Common myeloid progenitor, CD34-positive (primary cell): ENCODE measurements around the gene CR1L.
"Not testable (repeated sequence)": the region's sequence is repeated elsewhere in the genome, so short reads cannot be mapped to it uniquely, and the experiment has no call there.

Experiments
- CTCF ChIA-PET: fragments of 350-600 bp; sonication (Branson Sonifier 250); formaldehyde crosslinking; loops from one replicate; lab custom pipeline; 2021; ENCODE audit warnings: antibody characterized with exemption; lab: Charles Lee
- POLR2A ChIA-PET: fragments of 350-600 bp; sonication (Branson Sonifier 250); formaldehyde crosslinking; loops from one replicate; lab custom pipeline; 2021; ENCODE audit warnings: antibody characterized with exemption; lab: Charles Lee
- DNase-seq, 3 donors: peaks; one replicate each; pipeline versions ENCODE4 v3.0.0 to v3.0.0-alpha.2; 2013
- H3K27ac ChIP-seq, 2 experiments: 1 replicate in 1 of 2; 2 replicates in 1 of 2; pipeline ENCODE4 v1.7.0; 2013; ENCODE audit warnings: inconsistent platforms in 2 of 2, low read length in 2 of 2, mild to moderate bottlenecking in 2 of 2, low read depth in 1 of 2, moderate library complexity in 1 of 2; ENCODE audit not compliant: severe bottlenecking in 2 of 2, insufficient read depth in 1 of 2, poor library complexity in 1 of 2
- H3K27me3 ChIP-seq, 5 experiments: replicated peaks in 2 of 5; 1 replicate in 3 of 5; 2 replicates in 2 of 5; pipeline versions ENCODE4 v1.6.1 to v1.7.0; 2013; ENCODE audit warnings: low read length in 4 of 5, mild to moderate bottlenecking in 2 of 5, moderate library complexity in 2 of 5, inconsistent platforms in 1 of 5; ENCODE audit not compliant: insufficient read depth in 5 of 5, control insufficient read depth in 4 of 5
- H3K36me3 ChIP-seq, 4 experiments: 1 replicate in 2 of 4; 2 replicates in 2 of 4; pipeline versions ENCODE4 v1.6.1 to v1.7.0; 2013; ENCODE audit warnings: low read length in 3 of 4, control low read depth in 1 of 4, mild to moderate bottlenecking in 1 of 4; ENCODE audit not compliant: control insufficient read depth in 4 of 4, insufficient read depth in 4 of 4
- H3K4me1 ChIP-seq, 4 experiments: 1 replicate in 3 of 4; 2 replicates in 1 of 4; pipeline versions ENCODE4 v1.6.1 to v1.7.1; 2013; ENCODE audit warnings: low read length in 3 of 4, mild to moderate bottlenecking in 3 of 4, control low read depth in 1 of 4, inconsistent platforms in 1 of 4, moderate library complexity in 1 of 4; ENCODE audit not compliant: control insufficient read depth in 4 of 4, insufficient read depth in 4 of 4; ENCODE audit errors: control extremely low read depth in 1 of 4
- H3K4me3 ChIP-seq, 7 experiments: 1 replicate in 4 of 7; 2 replicates in 3 of 7; pipeline versions ENCODE4 v1.5.1 to v1.7.0; 2013; ENCODE audit warnings: mild to moderate bottlenecking in 7 of 7, low read length in 6 of 7, moderate library complexity in 6 of 7, inconsistent platforms in 2 of 7, low read depth in 2 of 7, control low read depth in 1 of 7; ENCODE audit not compliant: insufficient read depth in 4 of 7, control insufficient read depth in 1 of 7; ENCODE audit errors: extremely low read depth in 1 of 7
- H3K9me3 ChIP-seq, 5 experiments: 1 replicate in 4 of 5; 2 replicates in 1 of 5; pipeline versions ENCODE4 v1.6.1 to v1.7.1; 2013; ENCODE audit warnings: low read length in 4 of 5, mild to moderate bottlenecking in 2 of 5, inconsistent platforms in 1 of 5, low read depth in 1 of 5, moderate library complexity in 1 of 5; ENCODE audit not compliant: control insufficient read depth in 4 of 5, insufficient read depth in 2 of 5; ENCODE audit errors: control extremely low read depth in 1 of 5
- WGBS: methylation state at CpG from one replicate; pipeline ENCODE4 v1.1.5; 2013; ENCODE audit not compliant: insufficient coverage; 5-methylcytosine and 5-hydroxymethylcytosine counted together

CR1L gene

GRCh38 chr1:207620543-207620893 is 24.4 kb upstream of the CR1L start:
- 100% methylated on average over 1 of the region's 2 CpGs for WGBS
- no peaks in the 10 kb centered on the region for H3K27me3 ChIP-seq
- H3K27ac ChIP-seq = no peak overlapping the region
- no peak overlapping the region for H3K4me3 ChIP-seq
- H3K4me1 ChIP-seq = peaks cover 0 to 16% (median 4%) of the 10 kb centered on the region in 4 experiments
- ChIA-PET POLR2A (interaction anchor here (0.8 kb wide), 1 partner anchor 9 kb away, joined by 3 read pairs; no protein-coding TSS in a partner anchor), CTCF (interaction anchor here (0.9 to 2.1 kb wide), 10 partner anchors 9 to 52 kb away, joined by 3 to 10 read pairs (median 5); no protein-coding TSS in a partner anchor)
- DNase-seq = no peak
- H3K36me3 ChIP-seq = no peaks in the 10 kb centered on the region
- H3K9me3 ChIP-seq = no peaks in the 10 kb centered on the region

GRCh38 chr1:207625504-207626071 is 19.3 kb upstream of the CR1L start:
- H3K27me3 ChIP-seq, H3K9me3 ChIP-seq, POLR2A ChIA-PET, CTCF ChIA-PET, H3K36me3 ChIP-seq, DNase-seq, H3K4me3 ChIP-seq: not testable (repeated sequence)
- no CpG with 5 or more reads among the region's 1 CpG for WGBS
- Histone ChIP-seq H3K4me1 (peaks cover 0 to 30% (median 1%) of the 10 kb centered on the region in 4 experiments), H3K27ac (peak overlapping the region in 1 of 2 experiments; percentile 65)

GRCh38 chr1:207626972-207627337 is 18.0 kb upstream of the CR1L start:
- POLR2A ChIA-PET = interaction anchor here (0.6 kb wide), 1 partner anchor 306 kb away, joined by 3 read pairs; the partner anchor contains the start of gene CD55
- peak overlapping the region in 1 of 2 experiments; percentile 18 for H3K27ac ChIP-seq
- no CpG with 5 or more reads among the region's 1 CpG for WGBS

GRCh38 chr1:207627496-207627895 is 17.4 kb upstream of the CR1L start:
- Histone ChIP-seq H3K4me1 (peaks cover 0 to 32% (median 3%) of the 10 kb centered on the region in 4 experiments), H3K27me3 (no peaks in the 10 kb centered on the region), H3K36me3 (no peaks in the 10 kb centered on the region), H3K4me3 (no peak overlapping the region), H3K27ac (peak overlapping the region in 1 of 2 experiments; percentile 18), H3K9me3 (peaks cover 0 to 3% (median 0%) of the 10 kb centered on the region in 5 experiments)
- ChIA-PET POLR2A (no interaction called here), CTCF (no interaction called here)
- DNase-seq = no peak
- 100% methylated on average over 1 of the region's 2 CpGs for WGBS

More at GRCh38 chr1:207626972-207627337, 18.0 kb upstream of the CR1L start:
- Histone ChIP-seq H3K4me1 (peaks cover 0 to 32% (median 3%) of the 10 kb centered on the region in 4 experiments), H3K36me3 (no peaks in the 10 kb centered on the region), H3K9me3 (peaks cover 0 to 3% (median 0%) of the 10 kb centered on the region in 5 experiments), H3K4me3 (no peak overlapping the region), H3K27me3 (no peaks in the 10 kb centered on the region)
- CTCF ChIA-PET = interaction anchor here (1.1 kb wide), 1 partner anchor 49 kb away, joined by 3 read pairs; no protein-coding TSS in a partner anchor
- no peak for DNase-seq

GRCh38 chr1:207628776-207629175 is 16.2 kb upstream of the CR1L start:
- ChIA-PET CTCF (interaction anchor here (0.5 to 1.6 kb wide), 3 partner anchors 12 to 168 kb away, joined by 3 to 7 read pairs (median 3); no protein-coding TSS in a partner anchor), POLR2A (interaction anchor here (1.0 kb wide), 1 partner anchor 8 kb away, joined by 3 read pairs; no protein-coding TSS in a partner anchor)
- Histone ChIP-seq H3K4me1 (peaks cover 0 to 32% (median 3%) of the 10 kb centered on the region in 4 experiments), H3K36me3 (no peaks in the 10 kb centered on the region), H3K9me3 (peaks cover 0 to 3% (median 0%) of the 10 kb centered on the region in 5 experiments), H3K4me3 (no peak overlapping the region), H3K27ac (no peak overlapping the region), H3K27me3 (no peaks in the 10 kb centered on the region)
- no CpG with 5 or more reads among the region's 5 CpGs for WGBS
- DNase-seq = no peak

GRCh38 chr1:207631137-207631536 is 13.8 kb upstream of the CR1L start:
- Histone ChIP-seq H3K36me3 (no peaks in the 10 kb centered on the region), H3K27me3 (no peaks in the 10 kb centered on the region), H3K9me3 (no peaks in the 10 kb centered on the region), H3K4me1 (peaks cover 0 to 35% (median 3%) of the 10 kb centered on the region in 4 experiments), H3K4me3 (peak overlapping the region in 1 of 7 experiments; percentile 16), H3K27ac (no peak overlapping the region)
- ChIA-PET CTCF (no interaction called here), POLR2A (no interaction called here)
- DNase-seq = no peak
- 73% methylated on average over 1 of the region's 1 CpG for WGBS

- H3K27me3 ChIP-seq = no peaks in the 10 kb centered on the region
- H3K4me1 ChIP-seq = peaks cover 0 to 24% (median 2%) of the 10 kb centered on the region in 4 experiments
- H3K4me3 ChIP-seq = no peak overlapping the region
- POLR2A ChIA-PET = no interaction called here
- no peaks in the 10 kb centered on the region for H3K9me3 ChIP-seq
- DNase-seq = no peak
- CTCF ChIA-PET = interaction anchor here (1.3 kb wide), 1 partner anchor 67 kb away, joined by 3 read pairs; no protein-coding TSS in a partner anchor
- H3K36me3 ChIP-seq = no peaks in the 10 kb centered on the region
- H3K27ac ChIP-seq = no peak overlapping the region
These were observed 11.7 kb upstream of the CR1L start for GRCh38 chr1:207633226-207633625.
